Activated naive CD4-positive, alpha-beta T cell treated with anti-CD3 and anti-CD28 coated beads, Interleukin-2, amount 10 ng/mL, durations not matched to agents 5 hours and 36 hours (primary cell): Measurements from ENCODE around the gene DTWD2. TPM values are rescaled to one million over a fixed set of nuclear protein-coding genes. Genes with fewer than 3 reads are reported as not detected.

Source experiments
- microRNA-seq: library from miRNA; unstranded; fragments of <30 nt; microRNA quantifications from one replicate; pipeline ENCODE4 v1.2.0, GENCODE V29; 2022; ENCODE audit warnings: borderline microRNAs expressed, borderline replicate concordance
- total RNA-seq, 2 experiments: library from RNA; stranded (reverse); gene quantifications; one replicate each; pipeline ENCODE4 v1.2.3, GENCODE V29; 2021

Gene DTWD2
- 1 to 10 TPM; 2.4 to 2.5 TPM for total RNA-seq

GRCh38 chr5:118987988-118988865, at the start of gene DTWD2:
Gene DTWD2 (minus strand): TSS chr5:118988547. CDS start chr5:118988511, 36 bp downstream.

Small RNA genes lying within 50 kb of the gene (microRNA-seq; reads per million reads assigned to microRNA genes)
- not detected for gene MIR1244-2

Other genes starting within 250 kb of the DTWD2 start
- gene DMXL1, start 82.5 kb upstream of the DTWD2 start, total RNA-seq, result 10 to 100 TPM; 32.6 to 34.1 TPM